Fibroblast of gingiva (primary cell): ENCODE data around the gene ACBD6.

Source experiments
- DNase-seq: peaks from one replicate; pipeline ENCODE4 v3.0.0-alpha.2; 2011; ENCODE audit warnings: low read depth

Gene ACBD6

DNA sequence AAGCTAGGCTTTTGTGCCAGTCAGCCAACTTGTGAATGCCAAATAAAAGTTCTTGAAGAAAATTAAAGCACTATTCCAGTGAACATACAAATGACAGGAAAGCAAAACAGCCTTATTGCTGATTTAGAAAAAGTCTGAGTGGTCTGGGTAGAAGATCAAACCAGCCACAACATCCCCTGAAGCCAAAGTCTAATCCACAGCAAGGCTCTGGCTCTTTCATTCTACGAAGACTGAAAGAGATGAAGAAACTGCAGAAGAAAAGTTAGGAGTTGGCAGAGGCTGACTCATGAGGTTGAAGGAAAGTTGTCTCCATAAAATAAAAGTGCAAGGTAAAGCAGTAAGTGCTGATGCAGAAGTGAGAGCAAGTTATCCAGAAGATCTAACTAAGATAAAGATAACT, 206.4 kb downstream of the ACBD6 start:
- no peak for DNase-seq

DNA sequence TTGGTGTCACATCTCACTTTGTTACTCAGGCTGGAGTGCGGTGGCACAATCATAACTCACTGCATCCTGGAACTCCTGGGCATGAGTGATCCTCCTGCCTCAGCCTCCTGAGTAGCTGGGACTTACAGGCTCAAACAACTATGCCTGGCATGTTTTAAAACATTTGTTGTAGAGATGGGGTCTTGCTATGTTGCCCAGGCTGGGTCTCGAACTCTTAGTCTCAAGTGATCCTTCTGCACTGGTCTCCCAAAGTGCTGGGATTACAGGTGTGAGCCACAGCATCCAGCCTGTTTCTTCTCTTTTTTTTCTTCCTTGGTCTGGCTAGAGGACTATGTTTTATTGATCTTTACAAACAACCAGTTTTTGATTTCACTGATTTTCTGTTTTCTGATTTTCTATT, 207.7 kb downstream of the ACBD6 start:
- DNase-seq = no peak

DNA sequence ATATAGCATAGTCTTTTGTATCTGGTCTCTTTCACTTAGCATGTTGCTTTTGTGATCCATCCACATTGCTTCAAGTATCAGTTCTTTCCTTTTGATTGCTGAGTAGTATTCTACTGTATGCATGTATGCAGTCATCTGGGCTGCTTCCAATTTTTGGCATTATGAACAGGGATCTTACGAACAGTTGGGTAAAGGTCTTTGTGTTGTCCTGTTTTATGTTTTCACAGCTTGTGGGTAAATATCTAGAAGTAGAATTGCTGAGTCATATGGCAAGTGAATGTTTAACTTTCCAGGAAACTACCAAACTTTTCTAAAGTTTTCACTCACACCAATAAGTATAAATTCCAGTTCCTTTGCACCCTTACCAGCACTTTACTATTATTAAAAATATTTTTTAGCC, 211.4 kb downstream of the ACBD6 start:
- DNase-seq = peak; percentile 62

DNA sequence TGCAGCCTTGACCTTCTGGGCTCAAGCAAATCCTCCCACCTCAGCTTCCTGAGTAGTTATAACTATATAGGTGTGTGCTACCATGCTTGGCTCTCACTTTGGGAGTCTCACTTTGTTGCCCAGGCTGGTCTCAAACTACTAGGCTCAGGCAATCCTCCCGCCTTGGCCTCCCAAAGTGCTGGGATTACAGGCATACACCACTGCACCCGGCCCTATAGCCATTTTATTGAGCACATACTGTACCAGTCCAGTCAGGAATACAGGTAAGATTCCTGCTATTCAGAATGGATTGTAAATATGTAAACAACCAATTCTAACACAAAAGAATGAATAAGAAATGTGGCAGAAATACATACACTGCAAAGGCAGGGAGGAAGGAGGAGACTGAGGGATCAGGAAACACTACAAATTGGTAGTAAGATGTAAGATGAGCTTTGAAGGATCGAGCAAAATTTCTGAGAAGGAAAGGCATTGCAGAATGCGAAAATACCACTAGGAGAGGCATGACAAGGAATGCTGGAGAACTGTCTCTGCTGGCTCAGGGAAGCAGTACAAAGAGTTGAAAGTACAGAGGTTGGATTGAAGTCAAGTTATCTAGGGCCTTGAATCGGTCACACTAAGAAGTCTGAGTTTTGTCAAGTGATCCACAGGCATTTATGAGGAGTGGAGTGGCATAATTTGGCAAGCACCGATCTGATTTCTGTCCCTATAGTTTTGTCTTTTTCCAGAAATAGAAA, 211.9 kb downstream of the ACBD6 start:
- DNase-seq = no peak

DNA sequence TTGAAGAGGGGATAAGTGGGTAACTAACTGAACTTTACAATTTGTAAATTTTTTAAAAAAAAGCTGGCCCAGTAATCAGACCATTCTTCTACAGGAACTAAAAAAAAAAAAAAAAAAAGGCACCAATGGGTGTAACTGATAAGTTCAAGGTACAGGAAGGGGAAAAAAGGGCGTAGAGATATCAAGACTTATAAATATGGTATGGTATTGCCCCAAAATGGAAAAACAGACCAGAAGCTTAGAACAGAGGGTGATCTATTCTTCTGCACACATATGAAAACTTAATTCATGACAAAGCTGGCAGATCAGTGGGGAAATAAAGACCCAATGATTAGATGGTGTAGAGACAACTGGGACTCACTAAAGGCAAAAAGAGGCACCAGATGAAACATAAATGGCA, 213.4 kb downstream of the ACBD6 start:
- no peak for DNase-seq

DNA sequence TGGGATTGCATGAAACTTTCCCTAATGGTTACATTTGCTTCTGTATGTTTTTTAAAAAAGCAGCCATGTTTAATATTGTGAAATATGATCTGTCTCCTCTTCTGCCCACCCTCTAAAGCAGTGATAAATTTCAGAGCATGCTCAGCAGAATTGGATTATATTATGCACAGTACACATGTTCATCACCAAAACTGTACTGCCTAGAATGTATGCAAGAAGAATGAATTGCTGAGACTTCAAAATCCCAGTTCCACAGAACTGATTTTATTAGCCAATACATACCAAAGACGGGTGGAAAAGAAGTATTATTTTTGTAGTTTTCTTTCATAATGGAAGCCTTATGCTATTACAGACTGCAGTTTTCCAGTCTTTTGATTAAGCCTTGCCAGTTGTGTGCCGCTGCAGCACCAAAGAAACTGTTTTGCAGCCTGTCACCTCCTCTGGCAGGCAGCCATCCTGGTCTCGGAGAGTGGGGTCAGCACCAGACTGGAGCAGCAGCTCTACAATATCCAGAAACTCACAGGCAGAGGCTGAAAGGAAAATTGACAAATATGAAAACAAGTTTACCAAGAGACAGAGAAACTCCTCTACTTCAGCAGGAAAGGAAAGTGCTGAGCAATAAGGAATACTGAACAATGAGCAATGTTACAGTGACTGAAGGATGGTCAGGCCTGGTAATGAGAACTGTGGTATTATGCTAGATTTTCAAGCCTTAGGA, 214.2 kb downstream of the ACBD6 start:
- DNase-seq = no peak

DNA sequence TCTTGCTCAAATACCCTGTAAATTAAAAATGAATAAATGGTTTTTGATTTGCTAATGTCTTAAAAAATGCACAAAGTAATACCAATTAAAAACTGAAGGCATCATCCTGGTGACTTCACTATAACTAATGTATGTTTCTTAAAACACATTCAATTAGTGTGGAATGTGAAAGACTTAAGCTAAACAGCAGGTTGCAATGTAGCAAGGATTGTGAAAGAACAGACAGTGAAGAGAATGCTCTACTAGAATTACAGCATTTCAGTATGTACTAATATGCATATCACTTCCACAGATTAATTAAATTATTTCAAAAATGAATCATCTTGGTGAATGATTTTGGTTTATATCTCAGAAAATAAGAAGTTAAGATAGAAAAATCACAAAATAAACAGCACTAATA, 216.0 kb downstream of the ACBD6 start:
- DNase-seq = peak; percentile 47

DNA sequence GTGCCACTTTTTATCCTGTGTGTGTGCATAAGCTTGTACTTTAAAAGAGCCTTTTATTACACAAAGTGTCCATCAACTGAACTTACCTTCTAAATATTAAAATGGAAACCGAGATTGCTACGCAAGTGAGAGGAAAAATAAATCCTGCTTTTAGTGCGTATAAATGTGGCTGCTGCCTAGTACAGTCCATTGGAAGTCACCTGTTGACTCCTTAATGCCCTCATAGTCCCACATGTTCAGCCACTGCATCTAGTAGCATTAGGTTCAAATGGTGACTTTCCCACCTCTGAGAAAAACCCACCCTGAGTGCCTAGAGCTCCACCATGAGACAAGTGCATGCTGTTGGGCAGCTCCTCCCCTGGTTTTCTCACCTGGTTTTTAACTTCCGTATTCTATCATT, 219.3 kb downstream of the ACBD6 start:
- DNase-seq = no peak

DNA sequence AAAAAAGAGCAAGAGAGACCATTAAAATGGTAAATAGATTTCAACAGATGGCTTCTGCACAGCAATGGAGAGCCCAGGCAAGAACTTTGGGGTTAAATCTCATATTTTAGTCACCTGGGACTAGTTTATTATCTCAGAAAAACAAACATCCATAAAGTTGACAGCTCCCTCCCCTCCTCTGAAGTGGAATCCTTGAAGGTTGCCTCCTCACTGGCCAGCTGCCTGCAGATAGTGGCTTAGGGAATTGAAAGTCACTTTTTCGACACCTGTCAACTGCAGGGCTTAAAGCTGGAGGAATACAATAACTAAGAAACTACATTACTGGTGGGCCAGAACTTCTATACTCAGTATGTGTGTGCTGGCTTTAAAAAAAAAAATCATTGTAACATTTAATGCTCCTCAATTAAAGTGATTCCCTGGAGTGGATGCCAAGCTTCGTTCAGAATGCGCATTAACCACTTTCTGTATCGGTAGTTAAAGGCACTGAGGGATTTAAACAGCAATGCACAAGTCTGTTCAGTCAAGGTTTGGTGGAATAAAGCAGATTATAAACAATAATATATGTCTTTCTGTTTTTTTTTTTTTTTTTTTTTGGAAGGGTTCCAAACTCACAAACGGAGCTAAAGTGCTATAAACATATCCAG, 219.9 kb downstream of the ACBD6 start:
- no peak for DNase-seq

DNA sequence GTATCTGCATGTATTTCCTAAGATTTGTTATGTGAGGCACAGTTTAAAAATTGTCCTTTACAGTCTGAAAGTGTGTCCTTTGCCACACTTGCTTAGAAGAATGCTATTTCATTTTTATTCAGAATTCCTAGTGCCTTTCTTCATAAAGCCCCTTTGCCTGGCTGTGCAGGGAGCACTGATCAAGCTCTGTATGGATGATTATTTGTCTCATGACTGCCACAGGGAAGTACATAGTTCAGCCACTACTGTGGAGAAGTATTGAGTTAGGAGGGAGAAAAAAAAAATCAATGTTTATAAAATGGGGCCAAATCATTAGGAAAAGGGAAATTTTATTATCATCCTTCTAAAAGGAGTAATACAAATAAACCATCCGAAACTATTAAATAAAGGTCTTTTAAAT, 220.9 kb downstream of the ACBD6 start:
- no peak for DNase-seq

DNA sequence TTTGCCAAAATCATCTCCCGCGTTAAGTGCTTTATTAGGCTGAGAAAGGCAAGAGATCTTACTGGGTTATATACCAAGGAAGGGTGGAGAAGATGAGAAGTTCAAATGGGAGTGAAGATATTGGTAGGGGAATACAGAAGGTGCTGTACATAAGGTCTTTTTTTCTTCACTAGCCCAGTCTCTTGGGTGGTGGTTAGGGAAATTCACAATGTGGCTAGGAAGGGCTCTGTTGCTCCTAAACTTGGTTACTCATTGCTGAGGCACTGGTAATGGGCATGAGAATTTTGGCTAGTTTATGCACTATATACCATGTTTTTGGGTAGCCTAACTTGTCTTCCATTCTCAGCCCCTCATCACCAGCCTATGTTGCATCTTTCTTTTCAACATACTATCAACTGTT, 221.8 kb downstream of the ACBD6 start:
- no peak for DNase-seq

DNA sequence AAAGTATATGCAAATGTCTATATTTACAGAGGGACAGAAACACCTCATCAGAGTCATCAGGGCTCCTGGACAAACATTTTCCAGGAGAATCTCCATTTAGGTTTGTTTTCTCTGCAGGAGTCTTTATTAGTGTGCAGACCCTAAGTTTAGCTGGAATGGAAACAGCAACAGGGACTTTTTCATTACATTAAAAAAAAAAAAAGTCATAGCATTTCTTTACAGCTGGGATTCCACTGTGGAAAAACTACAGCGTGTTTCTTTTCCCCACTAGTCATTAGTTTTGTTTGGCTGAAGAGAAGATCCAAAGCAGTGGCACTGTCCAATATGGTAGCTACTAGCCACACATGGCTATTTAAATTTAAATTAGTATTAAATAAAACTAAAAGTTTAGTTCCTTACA, 222.7 kb downstream of the ACBD6 start:
- DNase-seq = no peak

DNA sequence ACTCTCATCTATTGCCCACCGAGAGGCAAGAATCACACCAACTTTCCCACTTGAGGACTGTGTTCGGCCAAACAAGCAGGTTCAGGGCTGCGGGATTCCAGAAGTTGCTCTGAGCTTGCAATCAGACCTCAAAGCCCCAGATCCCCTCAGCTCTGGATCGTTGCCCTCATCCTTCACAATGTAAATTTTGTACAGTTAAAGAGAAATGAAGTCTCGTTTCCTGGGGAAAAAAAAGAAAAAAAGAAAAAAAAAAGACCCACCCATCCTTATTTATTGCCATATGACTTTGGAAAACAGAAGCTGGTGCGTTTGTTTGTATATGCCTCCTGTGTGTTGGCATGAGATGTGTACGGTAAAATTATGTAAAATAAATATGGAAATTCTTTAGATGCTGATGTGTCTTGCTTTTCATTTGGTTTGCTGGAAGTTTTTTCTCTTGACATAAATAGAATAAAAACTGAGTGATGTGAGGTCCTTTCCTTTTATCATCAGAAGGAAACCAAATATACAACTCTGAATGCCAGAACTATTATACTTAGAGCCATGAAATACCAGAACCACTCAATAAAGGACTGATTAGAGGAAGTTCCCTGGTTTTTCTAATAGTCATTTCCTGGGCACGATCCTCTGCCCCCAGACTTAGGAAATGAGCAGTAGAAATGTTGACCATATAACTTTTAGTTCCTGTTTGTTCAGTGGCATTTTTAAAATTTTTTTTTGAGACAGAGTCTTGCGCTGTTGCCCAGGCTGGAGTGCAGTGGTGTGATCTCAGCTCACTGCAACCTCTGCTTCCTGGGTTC, 223.6 kb downstream of the ACBD6 start:
- DNase-seq = no peak

DNA sequence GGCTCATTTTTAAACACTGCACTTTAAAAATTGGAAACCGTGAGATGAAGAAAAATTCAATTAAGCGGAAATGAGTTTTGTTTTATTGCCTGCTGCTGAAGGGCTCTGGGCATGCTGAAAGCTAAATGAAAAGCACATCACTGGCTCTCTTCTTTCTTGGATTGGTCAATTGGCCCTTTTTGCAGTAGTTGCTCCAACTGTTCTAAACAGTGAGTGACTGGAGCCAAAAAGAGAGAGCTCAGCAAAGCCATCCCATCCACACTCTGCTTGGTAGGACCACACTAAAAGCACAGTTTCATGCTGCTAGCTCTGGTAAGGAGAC, 224.2 kb downstream of the ACBD6 start:
- DNase-seq = no peak

DNA sequence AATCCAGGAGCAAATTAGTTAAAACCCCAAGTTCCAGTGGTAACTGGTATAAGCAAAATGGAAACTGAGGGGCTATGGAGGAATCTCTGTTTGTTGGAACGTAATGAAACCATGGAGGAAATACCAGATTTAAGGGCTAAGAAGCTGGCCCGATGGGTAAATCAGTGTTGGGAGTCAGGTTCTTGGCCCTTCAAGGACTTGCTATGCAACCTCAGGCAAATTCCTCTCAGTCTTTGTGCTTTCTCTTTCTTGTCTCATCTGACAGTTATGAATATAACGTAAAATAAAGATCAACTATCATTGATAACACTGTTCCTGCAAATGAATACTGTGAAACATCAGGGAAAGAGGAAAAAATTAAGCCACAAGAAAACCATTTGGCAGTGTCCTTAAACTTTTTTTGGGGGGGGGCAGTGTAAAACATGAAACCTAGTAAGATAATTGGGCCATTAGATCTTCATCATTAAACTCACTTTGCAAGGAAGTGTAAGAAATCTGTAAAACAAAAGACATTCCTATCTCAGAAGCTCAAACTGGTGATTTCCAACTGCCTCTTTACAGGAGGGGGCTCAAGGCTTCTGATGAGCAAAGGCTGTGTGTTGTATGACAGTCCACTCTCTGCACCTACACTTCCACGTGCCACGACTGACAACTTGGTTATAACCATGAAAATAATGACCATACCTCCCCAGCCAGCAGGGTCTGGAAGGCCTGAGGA, 224.7 kb downstream of the ACBD6 start:
- DNase-seq = no peak

DNA sequence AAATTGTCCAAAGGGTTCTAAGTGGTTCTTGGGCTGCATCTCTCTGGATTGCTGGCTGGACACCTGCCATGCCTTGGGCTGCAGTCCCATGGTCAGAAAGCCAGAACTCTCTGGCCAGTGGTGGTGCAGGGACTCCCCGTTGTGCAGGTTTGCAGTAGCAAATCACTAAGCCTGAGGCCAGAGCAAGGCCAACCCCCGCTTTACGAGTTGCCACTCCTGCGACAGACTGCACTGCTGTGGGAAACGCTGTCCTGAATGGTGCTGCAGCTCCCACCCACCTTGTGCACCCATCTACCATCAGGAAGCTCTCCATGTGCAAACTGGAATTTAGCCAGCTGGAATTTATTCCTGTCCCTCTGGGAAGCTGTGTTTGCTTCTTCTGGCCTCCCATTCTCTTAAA, 226.7 kb downstream of the ACBD6 start:
- no peak for DNase-seq

DNA sequence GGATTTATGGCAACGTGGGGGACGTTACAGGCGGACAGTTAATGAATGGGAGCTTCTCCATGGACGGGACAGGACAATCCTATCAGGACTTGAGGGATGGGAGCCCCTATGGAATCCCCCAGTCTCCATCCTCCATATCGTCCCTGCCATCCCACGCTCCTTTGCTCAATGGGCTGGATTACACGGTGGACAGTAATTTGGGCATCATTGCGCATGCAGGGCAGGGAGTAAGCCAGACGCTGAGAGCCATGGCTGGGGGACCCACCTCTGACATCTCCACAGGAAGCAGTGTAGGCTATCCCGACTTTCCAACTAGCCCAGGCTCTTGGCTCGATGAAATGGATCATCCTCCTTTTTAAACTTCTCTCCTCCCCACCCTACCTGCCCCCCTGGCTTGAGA, 228.2 kb downstream of the ACBD6 start:
- no peak for DNase-seq

DNA sequence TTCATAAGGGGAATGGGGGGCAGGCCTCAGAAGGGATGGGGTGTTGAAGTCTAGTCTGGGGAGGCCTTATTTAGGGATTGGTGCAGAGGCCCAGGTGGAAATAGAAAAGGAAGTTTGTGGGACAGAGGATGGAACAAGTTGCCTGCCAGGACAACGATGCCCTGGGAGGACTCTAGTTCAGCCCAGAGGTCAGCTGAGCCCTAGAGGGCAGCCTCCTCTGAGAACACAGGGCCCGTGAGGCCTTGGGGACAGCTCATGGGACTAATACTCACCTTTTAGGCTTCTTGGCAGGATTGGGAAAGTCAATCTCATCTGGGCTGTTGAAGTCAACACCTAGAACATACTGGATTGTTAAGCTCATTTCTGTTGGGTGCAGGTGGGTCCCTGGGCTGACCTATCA, 229.3 kb downstream of the ACBD6 start:
- DNase-seq = no peak

DNA sequence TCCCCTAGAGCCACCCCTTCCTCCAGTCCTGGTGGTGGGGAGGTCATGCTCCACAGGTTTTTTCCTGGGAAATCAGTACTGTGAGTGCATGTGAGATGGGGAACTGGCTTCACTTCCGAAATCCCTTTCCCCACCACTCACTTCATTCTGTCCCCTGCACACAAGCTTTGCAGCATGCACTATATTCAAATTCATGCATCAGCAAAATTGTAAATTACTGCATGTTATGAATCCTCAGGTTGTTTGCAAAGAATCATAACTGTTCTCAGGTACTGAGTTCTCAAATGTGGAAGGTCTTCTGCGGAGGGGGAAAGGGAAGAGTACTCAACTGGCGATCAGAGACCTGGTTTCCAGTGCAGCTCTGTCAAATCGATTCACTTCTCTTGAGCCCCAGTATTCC, 230.0 kb downstream of the ACBD6 start:
- no peak for DNase-seq

DNA sequence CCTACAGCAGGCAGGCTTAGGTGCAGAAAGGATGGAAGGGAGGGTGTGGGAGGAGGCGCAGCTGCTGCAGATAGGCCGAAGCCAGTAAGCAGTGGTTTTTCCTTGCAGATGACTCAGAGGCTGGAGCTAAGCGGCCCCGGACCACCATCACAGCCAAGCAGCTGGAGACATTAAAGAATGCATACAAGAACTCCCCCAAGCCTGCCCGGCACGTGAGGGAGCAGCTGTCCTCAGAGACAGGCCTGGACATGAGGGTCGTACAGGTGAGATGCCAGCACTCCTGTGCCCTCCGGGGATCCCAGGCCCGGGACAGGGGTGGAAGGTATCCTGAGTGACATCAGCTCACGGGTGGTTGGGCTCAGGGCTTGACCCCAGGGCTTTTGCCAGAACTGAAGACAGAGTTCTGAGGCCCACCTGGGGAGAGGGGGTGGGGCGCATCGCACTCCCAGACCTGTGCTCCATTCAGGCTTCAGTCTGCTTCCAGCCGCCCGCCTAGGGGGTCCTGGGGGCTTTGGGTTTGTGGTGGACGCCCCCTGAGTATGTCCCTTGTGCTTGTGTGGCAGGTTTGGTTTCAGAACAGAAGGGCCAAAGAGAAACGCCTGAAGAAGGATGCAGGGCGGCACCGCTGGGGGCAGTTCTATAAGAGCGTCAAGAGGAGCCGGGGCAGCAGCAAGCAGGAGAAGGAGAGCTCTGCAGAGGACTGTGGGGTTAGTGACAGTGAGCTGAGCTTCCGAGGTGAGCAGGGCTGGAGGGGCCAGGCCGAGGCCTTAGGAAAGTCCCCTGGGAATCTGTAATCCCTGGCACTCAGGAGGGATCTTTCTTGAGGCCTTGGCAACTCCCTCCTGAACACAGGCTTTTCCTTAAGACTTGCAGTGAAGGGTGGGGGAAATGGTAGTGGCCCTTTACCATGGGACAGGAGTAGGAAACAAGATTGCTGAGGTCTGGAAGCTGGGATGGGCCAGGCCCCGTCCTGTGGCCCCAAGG, 230.8 kb downstream of the ACBD6 start:
- peak; percentile 21 for DNase-seq
